GM12878 (cell line): ENCODE data around the gene SIPA1.

Source experiments
- POLR2AphosphoS5 ChIP-seq: IDR thresholded peaks from 2 replicates; pipeline ENCODE4 v1.6.1; 2011; ENCODE audit warnings: mild to moderate bottlenecking, low read length, inconsistent platforms
- TF ChIP-seq, protein P1 (sequence below): IDR thresholded peaks from 2 replicates; pipeline ENCODE4 v1.6.1; 2011; ENCODE audit warnings: low read depth, mild to moderate bottlenecking, low read length, moderate library complexity, borderline replicate concordance; ENCODE audit errors: extremely low read depth
- TF ChIP-seq, protein P2 (sequence below): IDR thresholded peaks from 2 replicates; pipeline ENCODE4 v1.6.1; 2012; ENCODE audit warnings: low read depth, low read length, improper control_type of control experiment

DNA sequence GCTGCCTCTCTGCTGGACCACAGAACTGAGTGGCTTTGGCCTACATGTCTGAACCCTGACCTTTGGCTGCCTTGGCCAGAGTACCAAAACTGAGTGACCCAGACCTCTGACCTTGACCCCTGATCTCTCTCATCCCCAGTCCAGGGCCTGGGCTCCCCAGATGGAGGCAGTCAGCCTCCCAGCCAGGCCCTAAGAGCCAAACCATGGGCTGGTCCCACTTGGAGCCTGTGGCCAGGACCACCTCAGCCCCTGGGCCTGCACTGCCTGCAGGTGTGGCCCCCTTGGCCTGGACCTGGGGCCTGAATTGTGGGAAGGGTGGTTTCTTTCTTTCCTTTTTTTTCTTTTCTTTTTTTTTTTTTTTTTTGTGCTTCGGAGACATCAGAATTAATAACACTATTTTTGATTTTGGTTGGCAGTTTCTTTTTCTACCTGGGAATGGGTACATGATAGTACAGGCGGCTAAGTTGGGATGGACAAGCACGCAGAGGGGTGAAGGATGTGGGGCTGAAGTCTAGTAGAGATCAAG, 806 bp upstream of the SIPA1 start:
- TF ChIP-seq, protein P1, sequence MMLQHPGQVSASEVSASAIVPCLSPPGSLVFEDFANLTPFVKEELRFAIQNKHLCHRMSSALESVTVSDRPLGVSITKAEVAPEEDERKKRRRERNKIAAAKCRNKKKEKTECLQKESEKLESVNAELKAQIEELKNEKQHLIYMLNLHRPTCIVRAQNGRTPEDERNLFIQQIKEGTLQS = no peak
- TF ChIP-seq, protein P2, sequence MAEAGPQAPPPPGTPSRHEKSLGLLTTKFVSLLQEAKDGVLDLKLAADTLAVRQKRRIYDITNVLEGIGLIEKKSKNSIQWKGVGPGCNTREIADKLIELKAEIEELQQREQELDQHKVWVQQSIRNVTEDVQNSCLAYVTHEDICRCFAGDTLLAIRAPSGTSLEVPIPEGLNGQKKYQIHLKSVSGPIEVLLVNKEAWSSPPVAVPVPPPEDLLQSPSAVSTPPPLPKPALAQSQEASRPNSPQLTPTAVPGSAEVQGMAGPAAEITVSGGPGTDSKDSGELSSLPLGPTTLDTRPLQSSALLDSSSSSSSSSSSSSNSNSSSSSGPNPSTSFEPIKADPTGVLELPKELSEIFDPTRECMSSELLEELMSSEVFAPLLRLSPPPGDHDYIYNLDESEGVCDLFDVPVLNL = no peak
- TF ChIP-seq POLR2AphosphoS5 = no peak
